ENCODE measurements around the gene RBM6. TPM values are rescaled to one million over a fixed set of nuclear protein-coding genes. Genes with fewer than 3 reads are reported as not detected.

Gene RBM6
- total and polyA plus RNA-seq, 2 experiments from 2014 or later: 31.8 to 53.7 TPM

DNA sequence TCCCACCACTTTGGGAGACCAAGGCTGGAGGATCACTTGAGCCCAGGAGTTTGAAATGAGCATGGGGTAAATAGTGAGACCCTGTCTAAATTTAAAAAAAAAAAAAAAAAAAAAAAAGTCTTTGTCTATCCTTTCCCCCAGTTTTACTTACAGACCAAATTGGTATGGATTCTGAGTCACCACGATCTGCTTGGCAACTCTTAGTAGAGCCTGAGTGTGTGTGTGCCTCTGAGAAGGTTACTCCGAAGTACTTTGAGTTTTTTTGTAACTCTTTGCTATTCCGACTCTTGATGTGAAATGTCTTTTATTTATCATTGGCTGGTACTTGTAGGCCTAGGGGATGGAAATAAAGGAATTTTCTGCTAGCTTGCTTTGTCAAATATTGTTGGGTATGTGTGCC, 63.3 kb downstream of the RBM6 start:
- no peak overlapping the region for H3K27ac ChIP-seq
- DNase-seq: peak; percentile 55
- peaks cover 82% of the 10 kb centered on the region for H3K79me2 ChIP-seq (ENCODE audit: insufficient read depth)
- H3K4me2 ChIP-seq (ENCODE audit: unreplicated experiment): no peak overlapping the region
- H3K36me3 ChIP-seq (ENCODE audit: low read depth): peaks cover 11% of the 10 kb centered on the region; the same call in 1 of the 2 replicates
- H3K27me3 ChIP-seq (replicated peaks; ENCODE audit: insufficient read depth): no peaks in the 10 kb centered on the region
- WGBS, 2 experiments (ENCODE audit: low coverage in 1 of 2, low lambda C conversion rate in 2 of 2, missing lambda C conversion rate in 2 of 2): 71 to 72% methylated on average over 3 of the region's 3 CpGs
- no peak overlapping the region for H3K9ac ChIP-seq
- H4K20me1 ChIP-seq (ENCODE audit: insufficient read depth): no peaks in the 10 kb centered on the region
- no peak overlapping the region for H3K4me3 ChIP-seq
- H2AFZ ChIP-seq: no peak overlapping the region
- in situ Hi-C loops (cut with MboI): no loop called here
- no peak for TF ChIP-seq EZH2phosphoT487 (IDR thresholded peaks at IDR 0.05; ENCODE audit: insufficient read depth, low read depth)
- no peaks in the 10 kb centered on the region for H3K9me3 ChIP-seq (ENCODE audit: low read depth)
- H3K4me1 ChIP-seq (ENCODE audit: insufficient read depth): peaks cover 6% of the 10 kb centered on the region
- peaks cover 2% of the 10 kb centered on the region; the same call in 1 of the 2 replicates for H3F3A ChIP-seq (ENCODE audit: insufficient read depth)
- H3K9me2 ChIP-seq (ENCODE audit: insufficient read depth): no peaks in the 10 kb centered on the region

DNA sequence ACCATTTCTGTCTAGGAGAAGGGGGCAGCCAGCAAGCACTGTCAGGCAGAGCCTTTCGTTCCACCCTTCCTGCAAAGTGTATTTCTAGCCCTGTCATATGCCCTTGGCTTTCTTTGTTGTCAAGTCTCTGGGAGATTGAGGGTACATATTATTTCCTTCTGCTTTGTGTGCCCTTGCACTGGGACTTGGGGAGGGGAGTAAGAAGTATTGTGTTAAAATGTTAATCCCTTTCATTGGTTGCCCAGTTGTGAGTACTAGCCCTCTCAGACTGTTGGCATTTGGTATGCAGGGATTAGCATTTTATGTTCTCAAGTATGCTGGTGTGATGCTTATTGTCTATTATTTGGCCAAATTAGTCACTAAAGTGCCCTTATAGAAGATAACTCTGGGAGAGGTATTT, 63.9 kb downstream of the RBM6 start:
- in situ Hi-C loops (cut with MboI): no loop called here
- H3K9me2 ChIP-seq (ENCODE audit: insufficient read depth): no peaks in the 10 kb centered on the region
- H4K20me1 ChIP-seq (ENCODE audit: insufficient read depth): no peaks in the 10 kb centered on the region
- peaks cover 11% of the 10 kb centered on the region; the same call in 1 of the 2 replicates for H3K36me3 ChIP-seq (ENCODE audit: low read depth)
- peak; percentile 33 for DNase-seq
- H3K79me2 ChIP-seq (ENCODE audit: insufficient read depth): peaks cover 81% of the 10 kb centered on the region
- H3K27ac ChIP-seq: no peak overlapping the region
- H2AFZ ChIP-seq: no peak overlapping the region
- no peak overlapping the region for H3K4me3 ChIP-seq
- H3F3A ChIP-seq (ENCODE audit: insufficient read depth): no peaks in the 10 kb centered on the region; the same call in 1 of the 2 replicates
- no peak overlapping the region for H3K4me2 ChIP-seq (ENCODE audit: unreplicated experiment)
- no peaks in the 10 kb centered on the region for H3K9me3 ChIP-seq (ENCODE audit: low read depth)
- no peak overlapping the region for H3K9ac ChIP-seq
- WGBS, 2 experiments (ENCODE audit: low coverage in 1 of 2, low lambda C conversion rate in 2 of 2, missing lambda C conversion rate in 2 of 2): 29 to 50% methylated on average over 1 of the region's 1 CpG
- no peak for TF ChIP-seq EZH2phosphoT487 (IDR thresholded peaks at IDR 0.05; ENCODE audit: insufficient read depth, low read depth)
- no peak for TF ChIP-seq EZH2 (IDR thresholded peaks at IDR 0.05; ENCODE audit: insufficient read depth, poor library complexity, severe bottlenecking)
- H3K4me1 ChIP-seq (ENCODE audit: insufficient read depth): peaks cover 9% of the 10 kb centered on the region
- H3K27me3 ChIP-seq (replicated peaks; ENCODE audit: insufficient read depth): no peaks in the 10 kb centered on the region

DNA sequence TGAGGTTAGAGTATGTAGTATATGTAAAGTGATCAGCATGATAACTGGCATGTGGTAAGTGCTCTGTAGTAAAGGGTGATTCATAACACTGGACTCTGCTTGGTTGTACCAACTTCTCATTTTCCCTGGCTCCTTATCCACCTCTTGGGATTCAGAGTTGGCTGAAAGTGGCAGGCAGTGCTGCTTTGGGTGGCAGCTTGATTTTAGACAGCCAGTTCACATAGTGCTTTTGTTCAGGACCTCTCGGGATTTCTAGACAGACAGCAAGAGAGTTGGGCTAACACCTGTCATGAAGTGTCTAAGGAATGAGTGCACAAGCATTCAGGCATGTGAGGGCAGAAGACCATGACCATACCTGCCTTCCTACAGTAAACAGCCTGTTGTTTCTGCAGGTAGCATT, 69.0 kb downstream of the RBM6 start:
- in situ Hi-C loops (cut with MboI): no loop called here
- 92 to 100% methylated on average over 1 of the region's 1 CpG for WGBS, 2 experiments (ENCODE audit: low coverage in 1 of 2, low lambda C conversion rate in 2 of 2, missing lambda C conversion rate in 2 of 2)
- H3K9me3 ChIP-seq (ENCODE audit: low read depth): no peaks in the 10 kb centered on the region
- no peak overlapping the region for H3K4me2 ChIP-seq (ENCODE audit: unreplicated experiment)
- no peak overlapping the region for H3K27ac ChIP-seq
- no peaks in the 10 kb centered on the region for H3K27me3 ChIP-seq (replicated peaks; ENCODE audit: insufficient read depth)
- TF ChIP-seq EZH2phosphoT487 (IDR thresholded peaks at IDR 0.05; ENCODE audit: insufficient read depth, low read depth) (no peak), EZH2 (IDR thresholded peaks at IDR 0.05; ENCODE audit: insufficient read depth, poor library complexity, severe bottlenecking) (no peak)
- H3K79me2 ChIP-seq (ENCODE audit: insufficient read depth): peaks cover 80% of the 10 kb centered on the region
- no peak overlapping the region for H3K9ac ChIP-seq
- no peak overlapping the region for H2AFZ ChIP-seq
- H3K36me3 ChIP-seq (ENCODE audit: low read depth): no peaks in the 10 kb centered on the region
- peak; percentile 65 for DNase-seq
- H3K9me2 ChIP-seq (ENCODE audit: insufficient read depth): no peaks in the 10 kb centered on the region
- H3K4me1 ChIP-seq (ENCODE audit: insufficient read depth): peaks cover 8% of the 10 kb centered on the region; the same call in 1 of the 2 replicates
- H3K4me3 ChIP-seq: no peak overlapping the region
- peaks cover 6% of the 10 kb centered on the region; the same call in 1 of the 2 replicates for H3F3A ChIP-seq (ENCODE audit: insufficient read depth)
- H4K20me1 ChIP-seq (ENCODE audit: insufficient read depth): no peaks in the 10 kb centered on the region

DNA sequence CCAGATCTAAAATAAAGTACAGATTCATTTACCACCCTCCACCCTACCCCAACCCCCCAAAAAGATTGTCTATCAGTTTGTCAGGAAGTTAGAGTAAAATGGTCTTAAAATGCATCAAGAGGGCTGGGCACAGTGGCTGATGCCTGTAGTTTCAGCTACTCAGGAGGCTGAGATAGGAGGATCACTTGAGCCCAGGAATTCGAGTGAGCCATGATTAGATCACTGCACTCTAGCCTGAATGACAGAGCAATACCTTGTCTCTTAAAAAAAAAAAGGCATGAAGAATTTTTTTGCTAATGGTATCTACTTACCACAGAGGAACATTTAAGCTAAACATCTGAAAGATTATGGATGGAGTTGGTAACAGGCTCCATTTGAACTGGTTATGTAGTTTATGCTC, 71.0 kb downstream of the RBM6 start:
- Histone ChIP-seq H4K20me1 (ENCODE audit: insufficient read depth) (no peaks in the 10 kb centered on the region), H3F3A (ENCODE audit: insufficient read depth) (peaks cover 6% of the 10 kb centered on the region; the same call in 1 of the 2 replicates), H2AFZ (no peak overlapping the region), H3K27me3 (replicated peaks; ENCODE audit: insufficient read depth) (no peaks in the 10 kb centered on the region), H3K79me2 (ENCODE audit: insufficient read depth) (peaks cover 66% of the 10 kb centered on the region), H3K9me3 (ENCODE audit: low read depth) (no peaks in the 10 kb centered on the region), H3K4me1 (ENCODE audit: insufficient read depth) (peaks cover 8% of the 10 kb centered on the region; the same call in 1 of the 2 replicates), H3K27ac (no peak overlapping the region), H3K36me3 (ENCODE audit: low read depth) (no peaks in the 10 kb centered on the region), H3K9ac (no peak overlapping the region), H3K4me3 (no peak overlapping the region), H3K9me2 (ENCODE audit: insufficient read depth) (no peaks in the 10 kb centered on the region), H3K4me2 (ENCODE audit: unreplicated experiment) (no peak overlapping the region)
- WGBS, 2 experiments (ENCODE audit: low coverage in 1 of 2, low lambda C conversion rate in 2 of 2, missing lambda C conversion rate in 2 of 2): 76 to 78% methylated on average over 1 of the region's 1 CpG
- DNase-seq: peak; percentile 47
- in situ Hi-C loops (cut with MboI): no loop called here
- TF ChIP-seq EZH2 (IDR thresholded peaks at IDR 0.05; ENCODE audit: insufficient read depth, poor library complexity, severe bottlenecking): no peak
- no peak for TF ChIP-seq EZH2phosphoT487 (IDR thresholded peaks at IDR 0.05; ENCODE audit: insufficient read depth, low read depth)

DNA sequence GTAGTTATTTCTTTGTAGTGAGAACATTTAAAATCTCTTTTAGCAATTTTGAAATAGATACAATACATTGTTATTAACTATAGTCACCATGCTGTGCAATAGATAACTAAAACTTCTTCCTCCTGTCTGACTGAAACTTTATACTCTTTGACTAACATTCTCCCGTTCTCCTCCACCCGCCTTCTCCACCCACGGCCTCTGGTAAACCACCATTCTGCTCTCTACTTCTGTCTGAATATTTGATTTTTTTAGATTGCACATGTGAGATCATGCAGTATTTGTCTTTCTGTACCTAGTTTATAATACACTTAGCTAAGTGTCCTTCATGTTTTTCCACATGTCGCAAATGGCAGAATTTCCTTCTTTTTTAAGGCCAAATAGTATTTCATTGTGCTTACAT, 76.0 kb downstream of the RBM6 start:
- no peak overlapping the region for H3K9ac ChIP-seq
- no peak for DNase-seq
- H3K4me2 ChIP-seq (ENCODE audit: unreplicated experiment): no peak overlapping the region
- no peaks in the 10 kb centered on the region for H3K27me3 ChIP-seq (replicated peaks; ENCODE audit: insufficient read depth)
- in situ Hi-C loops (cut with MboI): no loop called here
- H3K4me3 ChIP-seq: no peak overlapping the region
- H3K4me1 ChIP-seq (ENCODE audit: insufficient read depth): no peaks in the 10 kb centered on the region
- H3K79me2 ChIP-seq (ENCODE audit: insufficient read depth): peaks cover 67% of the 10 kb centered on the region
- WGBS, 2 experiments (ENCODE audit: low coverage in 1 of 2, low lambda C conversion rate in 2 of 2, missing lambda C conversion rate in 2 of 2): 96 to 97% methylated on average over 4 of the region's 4 CpGs
- no peak for TF ChIP-seq EZH2 (IDR thresholded peaks at IDR 0.05; ENCODE audit: insufficient read depth, poor library complexity, severe bottlenecking)
- no peak for TF ChIP-seq EZH2phosphoT487 (IDR thresholded peaks at IDR 0.05; ENCODE audit: insufficient read depth, low read depth)
- no peak overlapping the region for H2AFZ ChIP-seq
- H3K9me3 ChIP-seq (ENCODE audit: low read depth): no peaks in the 10 kb centered on the region
- peaks cover 5% of the 10 kb centered on the region; the same call in 1 of the 2 replicates for H3F3A ChIP-seq (ENCODE audit: insufficient read depth)
- no peaks in the 10 kb centered on the region for H4K20me1 ChIP-seq (ENCODE audit: insufficient read depth)
- H3K36me3 ChIP-seq (ENCODE audit: low read depth): no peaks in the 10 kb centered on the region
- no peaks in the 10 kb centered on the region for H3K9me2 ChIP-seq (ENCODE audit: insufficient read depth)
- H3K27ac ChIP-seq: no peak overlapping the region

All from GM23248 (cell line).